Renal cortical epithelial cell (primary cell): ENCODE measurements around the gene UBE3C. TPM values are rescaled to one million over a fixed set of nuclear protein-coding genes. Genes with fewer than 3 reads are reported as not detected.
"Not testable (repeated sequence)": the region's sequence is repeated elsewhere in the genome, so short reads cannot be mapped to it uniquely, and the experiment has no call there.

Experiments used
- DNase-seq: peaks from one replicate; pipeline ENCODE4 v3.0.0-alpha.2; 2011; ENCODE audit warnings: low read depth
- total RNA-seq: library from RNA; depleted of rRNA; stranded (reverse); fragments of >200 nt; gene quantifications from 2 replicates; pipeline ENCODE4 v1.2.3, GENCODE V29; 2014

The UBE3C gene
- total RNA-seq, 1 donor from 2014 or later = 102 TPM

DNA sequence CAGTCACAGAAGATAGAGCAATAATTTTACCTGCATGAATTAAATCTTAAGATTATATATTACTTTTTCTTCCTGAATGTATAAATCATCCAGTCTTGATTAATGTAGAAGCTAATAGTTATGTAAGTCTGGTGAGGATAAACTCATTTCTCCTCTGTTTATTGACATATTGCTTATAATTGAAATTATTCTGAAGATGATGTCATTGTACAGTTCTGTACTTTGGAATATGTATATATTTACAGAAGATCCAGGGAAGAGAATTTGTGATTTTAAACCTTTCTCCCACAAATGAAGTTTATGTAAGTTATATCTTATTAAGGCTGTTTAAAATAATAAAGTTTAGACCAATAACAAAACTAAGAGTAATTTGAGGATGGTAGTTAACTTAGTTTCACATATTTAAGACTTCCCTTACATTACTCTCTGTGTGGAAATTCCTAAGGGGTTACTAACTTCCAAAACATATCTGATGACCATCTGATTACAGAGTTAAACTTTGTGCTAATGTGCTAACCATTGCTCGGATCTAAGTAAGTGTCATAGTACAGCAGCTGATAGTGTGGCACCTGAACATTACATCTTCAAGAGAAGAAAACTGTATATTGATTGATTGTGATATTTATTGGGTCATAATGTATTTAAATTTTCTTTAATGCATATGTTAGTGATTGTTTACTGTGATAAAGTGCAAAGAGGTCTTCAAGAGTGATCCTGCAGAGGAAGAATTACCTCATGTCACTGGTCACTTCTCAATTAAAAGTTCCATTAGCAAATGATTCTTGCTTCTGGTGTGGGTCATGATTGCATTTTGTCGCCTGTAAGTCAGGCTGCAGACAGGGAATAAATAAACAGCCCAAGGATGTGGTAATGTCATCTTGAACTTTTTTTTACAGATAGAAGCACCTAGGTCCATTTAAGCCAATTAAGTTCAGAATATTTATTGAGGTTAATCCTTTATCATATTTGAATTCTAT, 96.9 kb downstream of the UBE3C start:
- DNase-seq = peak; percentile 21

DNA sequence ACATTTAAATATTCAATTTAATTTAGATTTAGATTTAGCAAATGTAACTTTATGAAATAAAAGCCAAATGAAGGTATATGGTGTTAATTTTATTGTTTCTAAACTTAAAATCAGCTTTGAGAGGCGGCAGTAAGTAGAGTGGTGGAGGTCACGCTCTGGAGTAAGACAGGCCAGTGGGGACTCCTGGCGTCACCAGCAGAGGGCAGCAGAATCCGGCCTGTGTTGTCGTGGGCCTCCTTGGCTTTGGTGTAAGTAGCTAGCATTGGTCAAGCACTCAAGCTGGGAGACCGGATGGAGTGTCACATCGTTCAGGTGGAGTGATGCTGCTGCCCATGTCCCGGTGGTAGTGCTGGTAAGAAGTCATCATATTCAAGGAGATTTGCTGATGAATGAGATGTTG, 99.4 kb downstream of the UBE3C start:
- no peak for DNase-seq

DNA sequence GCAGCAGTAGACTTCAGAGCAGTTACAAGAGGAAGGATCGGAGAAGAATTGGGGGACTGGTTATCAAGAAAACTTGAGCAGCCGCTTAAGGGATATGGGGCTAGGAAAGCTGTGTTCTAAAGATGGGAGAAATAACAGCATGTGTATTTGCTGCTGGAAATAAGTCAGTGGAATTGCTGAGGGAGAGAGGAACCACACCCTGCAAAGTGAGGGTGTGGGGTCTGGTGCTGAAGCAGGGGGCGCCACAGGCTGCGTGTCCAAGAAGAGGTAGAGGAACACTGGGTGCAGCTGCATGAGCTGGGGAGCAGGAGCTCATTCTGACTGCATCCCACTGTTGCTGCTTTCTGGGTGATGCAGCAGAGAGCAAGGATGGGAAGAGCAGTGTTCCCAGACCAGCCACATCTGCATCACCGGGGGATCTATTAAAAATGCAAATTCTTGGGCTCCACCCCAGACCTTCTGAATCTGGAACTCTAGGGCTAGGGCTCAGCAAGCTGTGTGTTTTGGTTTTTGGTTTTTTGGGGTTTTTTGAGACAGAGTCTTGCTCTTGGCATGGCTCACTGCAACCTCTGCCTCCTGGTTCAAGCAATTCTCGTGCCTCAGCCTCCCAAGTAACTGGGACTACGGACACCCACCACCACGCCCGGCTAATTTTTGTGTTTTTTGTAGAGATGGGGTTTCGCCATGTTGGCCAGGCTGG, 101.0 kb downstream of the UBE3C start:
- no peak for DNase-seq

DNA sequence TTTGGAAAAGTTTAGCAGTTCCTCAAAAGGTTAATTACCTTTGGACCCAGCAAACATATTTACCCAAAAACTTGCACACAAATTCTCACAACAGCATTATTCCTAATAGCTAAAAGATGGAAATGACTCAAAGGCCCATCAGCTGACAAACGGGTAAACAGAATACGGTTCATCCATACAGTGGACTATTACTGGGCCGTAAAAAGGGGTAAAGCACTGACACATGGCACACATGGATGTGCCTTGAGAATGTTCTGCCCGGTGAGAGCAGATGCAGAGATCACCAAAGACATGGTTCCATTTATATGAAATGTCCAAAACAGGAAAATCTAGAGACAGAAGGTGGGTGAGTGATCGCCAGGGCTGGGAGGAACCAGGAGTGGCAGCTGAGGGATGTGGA, 102.9 kb downstream of the UBE3C start:
- no peak for DNase-seq

DNA sequence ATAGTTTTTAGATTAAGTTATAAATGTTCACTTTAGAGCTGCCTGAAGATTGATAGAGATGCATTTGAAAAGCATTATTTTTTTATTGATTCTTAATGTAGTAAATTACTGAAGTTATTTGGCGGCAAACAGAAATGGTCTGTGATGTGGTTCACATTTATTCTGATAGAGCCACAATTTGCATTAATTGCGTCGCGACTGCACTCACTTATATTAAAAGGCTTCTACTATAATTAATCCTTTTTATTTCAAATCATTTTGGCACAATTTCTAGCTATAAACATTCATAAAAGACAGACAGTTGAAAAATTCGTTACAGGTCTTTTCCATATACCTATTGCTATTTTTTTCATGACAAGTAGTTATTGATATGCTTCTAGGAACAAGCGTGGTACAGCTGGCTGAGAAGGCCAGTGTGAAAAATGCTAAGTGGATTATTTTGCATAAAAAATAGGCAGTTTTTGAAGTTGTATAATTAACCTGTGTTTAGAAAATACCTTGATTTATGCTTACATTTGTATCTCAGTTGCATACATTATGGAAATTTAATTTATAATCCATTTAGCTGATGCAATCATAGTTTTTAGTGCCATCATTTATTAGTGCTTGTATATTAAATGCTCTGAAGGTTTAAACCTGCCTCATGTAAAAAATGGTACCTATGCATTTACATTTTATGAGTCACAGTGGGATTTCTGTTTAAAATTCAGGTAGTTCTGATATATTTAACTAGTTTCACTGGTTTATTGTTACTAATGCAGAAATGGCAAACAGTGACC, 106.0 kb downstream of the UBE3C start:
- DNase-seq = no peak

DNA sequence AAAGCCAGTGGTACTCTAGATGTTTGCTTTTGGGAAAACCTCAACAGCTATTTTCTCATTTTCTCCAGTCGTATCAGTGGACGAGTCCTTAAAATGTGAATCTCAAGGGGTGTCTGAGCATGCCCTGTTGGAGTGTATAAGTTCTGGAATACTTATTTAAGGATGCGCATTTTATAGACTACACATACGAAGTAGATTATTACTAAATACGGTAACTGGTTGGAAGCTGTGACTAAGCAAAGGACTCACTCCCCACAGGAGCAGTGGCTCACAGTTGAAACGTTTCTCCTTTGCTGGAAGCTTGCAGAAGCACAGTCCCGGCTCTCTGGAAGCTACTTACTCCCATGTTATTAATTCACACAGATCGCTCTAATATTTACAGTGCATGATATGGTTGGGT, 107.3 kb downstream of the UBE3C start:
- DNase-seq = no peak

DNA sequence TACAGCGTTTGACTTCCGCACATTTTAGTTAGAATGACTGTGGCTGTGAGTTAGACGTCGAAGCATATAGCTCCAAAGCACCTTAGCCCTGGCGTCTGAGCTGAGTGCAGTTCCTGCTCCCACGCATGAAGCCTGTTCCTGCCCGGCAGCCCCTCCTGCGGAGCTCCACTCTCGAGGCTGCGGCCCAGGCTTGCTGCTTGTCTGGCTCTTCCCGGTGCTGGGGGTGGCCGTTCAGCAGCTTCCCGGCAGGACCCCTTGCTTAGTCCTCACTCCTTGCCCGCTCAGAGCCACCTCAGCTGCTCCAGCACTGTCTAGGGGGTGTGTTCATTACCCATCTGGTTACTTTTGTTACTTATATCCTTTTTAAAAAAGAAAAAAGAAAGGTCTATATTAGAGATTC, 109.9 kb downstream of the UBE3C start:
- DNase-seq = no peak

DNA sequence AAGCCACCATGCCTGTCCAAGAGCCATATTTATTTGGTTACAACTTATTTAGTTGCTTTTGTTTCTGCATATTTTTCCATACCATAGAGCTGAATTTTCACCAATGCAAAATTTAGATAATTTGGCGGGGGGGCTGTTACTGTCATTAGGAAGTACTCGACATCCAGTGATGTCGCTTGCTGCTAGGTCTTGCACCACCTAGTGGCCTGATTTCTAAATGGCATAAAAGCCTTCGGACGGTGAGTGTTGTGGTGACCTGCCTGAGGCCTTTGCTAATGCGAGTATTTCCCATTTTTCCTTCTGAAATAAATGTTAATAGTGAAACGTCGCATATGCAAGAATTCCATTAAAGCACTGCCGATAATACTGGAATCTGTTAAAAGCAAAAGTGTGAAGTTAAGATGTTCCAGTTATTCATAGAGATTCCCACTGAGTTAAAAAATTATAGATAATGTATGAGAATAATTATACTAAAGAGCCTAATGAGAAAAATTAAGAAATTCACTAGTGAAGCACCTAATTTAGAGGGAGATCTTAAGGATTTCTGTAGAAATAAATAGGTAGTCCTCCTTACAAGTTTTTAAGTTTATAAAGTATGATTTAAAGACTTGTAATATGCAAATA, 112.0 kb downstream of the UBE3C start:
- DNase-seq = peak; percentile 68

DNA sequence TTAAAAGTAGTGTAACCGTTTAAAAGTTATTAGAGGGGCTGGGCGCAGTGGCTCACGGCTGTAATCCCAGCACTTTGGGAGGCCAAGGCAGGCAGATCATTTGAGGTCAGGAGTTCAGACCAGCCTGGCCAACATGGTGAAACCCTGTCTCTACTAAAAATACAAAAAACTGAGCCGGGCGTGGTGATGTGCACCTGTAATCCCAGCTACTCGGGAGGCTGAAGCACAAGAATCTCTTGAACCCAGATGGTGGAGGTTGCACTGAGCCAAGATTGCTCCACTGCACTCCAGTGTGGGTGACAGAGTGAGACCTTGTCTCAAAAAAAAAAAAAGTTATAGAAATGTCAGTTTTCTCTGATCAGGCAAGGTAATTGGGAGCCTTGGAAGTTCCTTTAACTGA, 113.1 kb downstream of the UBE3C start:
- not testable (repeated sequence) for DNase-seq

DNA sequence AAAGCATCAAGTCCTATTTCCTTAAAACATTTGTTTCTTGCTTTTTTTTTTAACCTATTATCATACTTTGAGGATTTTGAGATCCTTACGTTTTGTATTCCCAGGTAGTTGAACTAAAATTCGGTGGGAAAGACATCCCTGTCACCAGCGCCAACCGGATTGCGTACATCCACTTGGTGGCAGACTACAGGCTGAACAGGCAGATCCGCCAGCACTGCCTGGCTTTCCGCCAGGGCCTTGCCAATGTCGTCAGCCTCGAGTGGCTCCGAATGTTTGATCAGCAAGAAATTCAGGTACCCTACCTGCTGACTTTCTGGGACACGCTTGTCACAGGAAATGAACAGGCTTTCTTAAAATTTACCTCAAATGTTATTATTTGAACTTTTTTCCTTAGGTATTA, 115.1 kb downstream of the UBE3C start:
- no peak for DNase-seq

DNA sequence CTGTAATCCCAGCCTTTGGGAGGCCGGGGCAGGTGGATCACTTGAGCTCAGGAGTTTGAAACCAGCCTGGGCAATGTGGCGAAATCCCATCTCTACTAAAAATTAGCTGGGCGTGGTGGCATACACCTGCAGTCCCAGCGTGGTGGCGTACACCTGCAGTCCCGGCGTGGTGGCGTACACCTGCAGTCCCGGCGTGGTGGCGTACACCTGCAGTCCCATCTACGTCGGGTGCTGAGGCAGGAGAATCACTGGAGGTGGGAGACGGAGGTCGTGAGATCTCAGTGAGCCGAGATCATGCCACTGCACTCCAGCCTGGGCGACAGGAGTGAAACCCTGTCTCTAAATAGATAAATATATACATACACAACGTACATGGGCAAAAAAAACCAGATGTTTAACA, 116.1 kb downstream of the UBE3C start:
- not testable (repeated sequence) for DNase-seq

DNA sequence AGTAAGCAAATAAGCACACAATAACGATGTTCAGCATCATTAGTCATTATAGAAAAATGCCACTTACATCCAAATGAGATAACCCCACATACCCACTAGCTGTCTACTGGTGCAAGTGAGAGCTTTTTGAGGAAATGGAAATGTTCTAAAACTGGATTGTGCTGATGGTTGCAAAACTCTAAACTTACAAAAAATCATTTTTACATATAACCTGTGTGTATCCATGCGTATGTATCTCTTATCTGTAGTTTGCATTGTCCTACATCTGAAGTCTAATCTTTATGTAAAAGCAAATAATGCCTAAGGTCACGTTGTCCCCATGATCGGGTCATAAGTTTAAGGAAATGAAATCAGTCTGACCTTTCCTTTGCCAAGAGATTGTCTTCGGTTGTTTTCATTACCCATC, 116.5 kb downstream of the UBE3C start:
- DNase-seq = no peak

DNA sequence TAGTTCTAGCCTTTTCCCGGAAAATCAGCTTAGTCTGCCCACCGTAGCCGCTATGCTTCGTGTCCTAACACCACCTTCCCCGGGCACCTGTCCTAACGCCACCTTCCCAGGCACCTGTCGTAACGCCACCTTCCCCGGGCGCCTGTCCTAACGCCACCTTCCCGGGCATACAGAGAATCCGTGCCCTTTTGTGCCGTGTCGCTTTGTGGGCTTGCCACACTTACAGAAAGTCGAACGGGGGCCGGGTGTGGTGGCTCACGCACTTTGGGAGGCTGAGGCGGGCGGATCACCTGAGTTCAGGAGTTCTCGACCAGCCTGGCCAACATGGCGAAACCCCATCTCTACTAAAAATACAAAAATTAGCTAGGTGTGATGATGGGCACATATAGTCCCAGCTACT, 124.4 kb downstream of the UBE3C start:
- DNase-seq = no peak

DNA sequence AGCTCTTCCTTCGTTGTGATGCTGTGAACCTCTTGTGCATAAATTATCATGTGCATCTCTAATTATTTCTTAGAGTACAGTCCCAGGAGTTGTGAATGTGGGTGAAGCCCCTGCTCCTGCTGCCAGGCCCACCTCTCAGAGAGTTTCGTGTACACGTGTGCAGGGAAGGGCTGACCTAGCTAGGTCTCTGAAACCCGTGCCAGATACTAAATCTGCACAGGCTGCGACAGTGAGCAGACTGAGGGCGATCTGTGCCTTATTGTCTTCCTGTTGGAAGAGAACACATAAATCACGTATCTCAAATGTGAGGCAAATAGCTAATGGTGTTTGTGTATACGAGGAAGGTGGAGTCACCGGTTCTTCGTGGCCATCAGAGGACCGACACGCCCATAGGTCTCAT, 126.3 kb downstream of the UBE3C start:
- DNase-seq = no peak

DNA sequence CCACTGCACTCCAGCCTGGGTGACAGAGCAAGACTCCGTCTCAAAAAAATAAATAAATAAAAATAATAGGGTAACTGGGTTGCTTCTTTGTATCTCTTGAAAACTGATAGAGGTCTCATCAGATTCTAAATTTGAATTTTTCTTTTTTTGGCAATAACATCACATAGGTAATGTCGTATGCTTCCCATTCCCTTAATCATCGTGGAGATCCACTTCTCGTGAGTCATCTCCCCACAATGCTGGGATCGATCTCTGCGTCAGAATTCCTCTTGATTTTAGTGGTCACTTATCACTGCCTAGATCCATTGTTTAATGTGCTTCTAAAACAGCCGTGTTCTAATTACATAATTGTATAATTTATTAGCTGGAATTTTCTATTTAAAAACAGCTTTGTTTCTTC, 127.5 kb downstream of the UBE3C start:
- no peak for DNase-seq

DNA sequence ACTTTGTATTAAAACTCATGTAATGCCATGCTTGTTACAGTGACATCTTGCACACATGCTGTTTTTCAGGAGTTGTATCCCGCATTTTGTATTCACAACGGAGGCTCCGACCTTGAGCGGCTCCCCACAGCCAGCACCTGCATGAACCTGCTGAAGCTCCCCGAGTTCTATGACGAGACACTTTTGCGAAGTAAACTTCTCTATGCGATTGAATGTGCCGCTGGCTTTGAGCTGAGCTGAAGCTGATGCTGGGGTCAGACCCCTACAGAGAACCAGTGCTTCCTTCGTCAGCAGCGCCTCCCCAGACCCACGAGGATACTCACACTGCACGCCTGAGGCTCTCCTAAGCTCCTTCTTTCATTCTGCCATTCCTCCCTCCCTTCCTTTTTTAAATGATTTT, 128.8 kb downstream of the UBE3C start:
- no peak for DNase-seq

DNA sequence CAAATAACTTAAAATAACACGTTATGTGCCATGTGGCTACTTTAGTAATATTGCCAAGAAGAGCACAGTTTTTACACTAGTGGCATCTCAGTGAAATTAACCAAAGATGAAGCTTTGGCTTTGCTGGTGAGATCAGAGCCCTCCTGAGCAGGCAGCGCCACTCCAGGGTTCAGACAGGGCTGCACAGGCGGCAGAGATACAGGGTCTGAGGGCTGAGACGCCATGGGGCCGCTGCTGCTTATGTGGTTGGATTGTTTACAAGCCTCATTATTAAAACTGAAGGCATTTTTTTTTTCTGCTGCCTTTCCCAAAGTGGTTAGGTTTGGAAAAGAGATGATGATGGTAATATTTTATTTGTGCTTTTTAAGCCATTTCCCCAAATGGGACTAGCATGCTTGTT, 129.2 kb downstream of the UBE3C start:
- DNase-seq = no peak

DNA sequence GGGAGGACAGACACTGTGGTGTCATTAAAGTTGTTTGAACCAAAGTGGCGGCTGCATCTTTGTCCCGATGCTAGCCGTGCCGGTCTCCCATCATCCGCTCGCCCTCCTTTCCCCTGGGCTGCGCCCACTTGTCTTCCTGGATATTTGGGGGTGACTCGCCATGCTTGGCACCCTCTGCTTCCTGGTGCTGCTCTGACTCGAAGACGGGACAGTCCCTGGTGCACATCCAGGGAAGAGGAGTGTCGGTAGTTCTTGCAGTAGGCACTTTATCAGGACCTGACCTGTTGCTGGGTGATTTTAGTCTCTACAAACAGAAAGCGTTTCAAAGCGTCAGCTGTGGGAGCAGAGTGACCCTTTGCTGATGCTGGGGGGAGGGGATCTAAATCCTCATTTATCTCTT, 129.8 kb downstream of the UBE3C start:
- no peak for DNase-seq

DNA sequence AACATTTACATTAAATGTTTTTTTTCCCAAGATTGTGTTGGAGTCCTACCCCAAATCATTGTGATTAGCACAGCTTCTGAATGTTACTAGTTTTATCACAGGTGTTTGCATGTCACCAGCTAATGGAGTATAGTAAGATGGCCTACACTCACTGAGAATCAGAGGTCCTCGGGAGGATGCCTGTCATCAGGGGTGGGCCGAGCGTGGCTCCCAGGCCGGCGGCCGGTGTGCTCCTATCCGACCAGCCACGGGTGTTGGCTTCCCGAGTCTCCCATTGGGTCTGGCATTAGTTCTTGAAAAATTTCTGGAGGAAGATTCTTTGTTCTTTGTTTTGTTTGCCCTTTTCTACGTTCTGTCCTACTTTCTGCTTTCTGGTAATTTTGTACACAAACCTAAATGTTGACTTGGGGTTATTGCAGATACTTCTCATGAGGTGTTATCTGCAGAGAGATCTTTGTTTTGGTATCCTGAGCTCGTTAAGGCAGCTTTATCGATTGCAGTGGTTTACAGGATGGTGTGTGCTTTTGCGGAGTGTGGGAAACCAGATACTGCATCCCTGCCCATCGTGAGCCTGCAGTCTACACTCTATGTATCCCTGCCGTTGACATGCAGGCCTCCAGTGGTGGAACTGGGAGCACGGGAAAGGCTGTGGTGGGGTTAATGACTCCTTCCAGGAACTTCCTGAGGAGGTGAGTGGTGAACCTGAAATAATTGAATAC, 130.8 kb downstream of the UBE3C start:
- no peak for DNase-seq

DNA sequence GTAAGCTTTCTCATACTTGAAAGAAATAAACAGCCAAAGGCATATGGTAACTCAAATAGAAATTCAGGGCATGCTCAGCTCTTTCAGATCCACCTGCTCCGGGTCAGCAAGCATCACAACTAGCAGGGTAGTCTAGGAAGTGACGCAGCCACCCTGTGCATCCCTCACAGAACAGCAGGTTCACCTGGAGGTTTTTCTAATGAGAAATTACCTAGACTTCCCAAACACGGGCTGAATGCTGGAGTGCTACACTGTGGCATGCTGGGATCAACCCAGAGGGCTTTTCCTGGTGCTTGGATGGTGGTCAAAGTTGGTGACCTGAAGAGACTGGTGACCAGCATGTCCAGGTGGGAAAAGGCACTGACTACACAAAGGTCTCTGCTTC, 131.3 kb downstream of the UBE3C start:
- peak; percentile 32 for DNase-seq

DNA sequence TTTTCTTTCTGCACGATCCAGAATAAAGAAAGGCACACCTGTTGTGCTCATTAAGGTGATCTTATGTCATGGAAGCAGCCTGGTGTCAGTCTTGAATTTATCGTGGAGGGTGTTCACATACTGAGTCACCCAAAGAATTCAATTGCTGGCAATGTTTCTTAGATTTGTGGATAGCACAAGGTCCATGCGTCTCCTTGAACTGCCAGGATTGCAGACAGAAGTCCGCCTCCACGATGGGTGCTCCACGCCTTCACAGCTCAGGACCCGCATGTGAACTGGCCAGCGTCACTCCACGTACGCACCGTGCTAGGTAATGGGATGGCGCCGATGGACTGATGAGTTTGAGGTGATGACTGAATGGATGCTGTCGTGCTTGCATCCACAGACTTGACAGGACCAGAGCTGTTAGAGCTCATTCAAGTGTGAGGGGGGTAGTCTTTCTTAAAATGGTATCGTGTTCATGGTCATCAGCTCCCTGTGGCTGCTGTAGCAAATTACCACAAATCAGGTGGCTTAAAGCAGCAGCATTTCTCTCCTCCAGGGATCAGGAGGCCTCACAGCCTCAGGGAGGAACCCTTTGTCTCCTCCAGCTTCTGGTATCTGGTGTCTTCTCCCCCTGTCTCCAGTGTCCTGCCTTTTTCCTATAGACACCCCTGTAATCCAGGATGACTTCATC, 132.7 kb downstream of the UBE3C start:
- DNase-seq = peak; percentile 22
